ENCODE results near the gene KRT83. TPM values are rescaled to one million over a fixed set of nuclear protein-coding genes. Genes with fewer than 3 reads are reported as not detected.

Gene KRT83
- total and polyA plus RNA-seq, 2 of the 13 experiments (the other 11 are each of a cell fraction or from before 2014, with no cell fraction given), result not detected

GRCh38 chr12:52344111-52344510, 22.9 kb upstream of the KRT83 start (continued):
- TF ChIP-seq ZNF160 (CRISPR knock-in tag; IDR thresholded peaks at IDR 0.05) (no peak), ZMYM3 (CRISPR knock-in tag; IDR thresholded peaks at IDR 0.05) (no peak), ZNF337 (CRISPR knock-in tag; IDR thresholded peaks at IDR 0.05; ENCODE audit: borderline replicate concordance, low read depth) (no peak), ZSCAN31 (CRISPR knock-in tag; IDR thresholded peaks at IDR 0.05; ENCODE audit: low read depth) (no peak), ZNF230 (CRISPR knock-in tag; IDR thresholded peaks at IDR 0.05) (no peak), STAT5B (CRISPR knock-in tag; IDR thresholded peaks at IDR 0.05) (no peak), NFKBIZ (CRISPR knock-in tag; IDR thresholded peaks at IDR 0.05) (no peak)

- in situ Hi-C loops (cut with HindIII; ENCODE audit: extremely low pct_ligation_motif_present, low pct_unique_long_range_greater_than_20kb), result no loop called here
- no peak overlapping the region for H2AFZ ChIP-seq (ENCODE audit: low read length)
- no peaks in the 10 kb centered on the region for H3K9me3 ChIP-seq (ENCODE audit: low read length)
- FAIRE-seq, result no peak
- H3K27me3 ChIP-seq (ENCODE audit: control insufficient read depth in 1 of 2, insufficient read depth in 2 of 2, low read length in 2 of 2), result peaks cover 3 to 34% of the 10 kb centered on the region in 2 experiments; a peak in 4 of 5 replicates
- H3K4me3 ChIP-seq (replicated peaks in 1 of 3; ENCODE audit: insufficient read depth in 1 of 3, low read depth in 2 of 3, low read length in 3 of 3), result no peak overlapping the region
- no peak for DNase-seq (ENCODE audit: low spot score)
- CTCF ChIA-PET (ENCODE audit: low intra/inter-chr PET ratio, low total read pairs), result no interaction called here
- intact Hi-C loops (cut with micrococcal nuclease; ENCODE audit: unreplicated experiment), result no loop called here
- H3K4me2 ChIP-seq (ENCODE audit: low read depth, low read length), result no peak overlapping the region
- H3K9ac ChIP-seq (ENCODE audit: insufficient read depth, low read depth, low read length), result no peak overlapping the region
- no peak overlapping the region for H3K27ac ChIP-seq (ENCODE audit: extremely low read length, insufficient read depth, low read length)
- no peaks in the 10 kb centered on the region for H4K20me1 ChIP-seq (ENCODE audit: insufficient read depth, low read length)
- no peak for ATAC-seq
- H3K79me2 ChIP-seq (ENCODE audit: insufficient read depth, low read length), result no peaks in the 10 kb centered on the region
- POLR2A ChIA-PET, result no interaction called here
- 71% methylated on average over 2 of the region's 2 CpGs for WGBS (ENCODE audit: low lambda C conversion rate)
- H3K4me1 ChIP-seq (ENCODE audit: insufficient read depth, low read length), result peaks cover 10% of the 10 kb centered on the region
- no TSS peak for BruUV-seq (replicated peaks)
- H3K36me3 ChIP-seq (replicated peaks in 1 of 2; ENCODE audit: control insufficient read depth in 1 of 2, insufficient read depth in 2 of 2, low read length in 2 of 2), result no peaks in the 10 kb centered on the region
- TF ChIP-seq NR2C2 (CRISPR knock-in tag; IDR thresholded peaks at IDR 0.05; ENCODE audit: borderline replicate concordance), result no peak
- no peak for TF ChIP-seq ZNF180 (CRISPR knock-in tag; IDR thresholded peaks at IDR 0.05; ENCODE audit: borderline replicate concordance, low read depth)
- no peak for TF ChIP-seq THAP8 (CRISPR knock-in tag; IDR thresholded peaks at IDR 0.05; ENCODE audit: borderline replicate concordance)
- TF ChIP-seq U2AF1 (optimal IDR thresholded peaks at IDR 0.05; ENCODE audit: low read depth, low read length), result no peak
- TF ChIP-seq ADNP (CRISPR knock-in tag; IDR thresholded peaks at IDR 0.05), result no peak
- no peak for TF ChIP-seq DR1 (CRISPR knock-in tag; IDR thresholded peaks at IDR 0.05)
- TF ChIP-seq ZIK1 (CRISPR knock-in tag; IDR thresholded peaks at IDR 0.05; ENCODE audit: borderline replicate concordance, low read depth), result no peak
- no peak for TF ChIP-seq ZNF839 (CRISPR knock-in tag; IDR thresholded peaks at IDR 0.05; ENCODE audit: borderline replicate concordance)
- no peak for TF ChIP-seq TRAFD1 (CRISPR knock-in tag; IDR thresholded peaks at IDR 0.05; ENCODE audit: borderline replicate concordance)
- TF ChIP-seq RERE (CRISPR knock-in tag; IDR thresholded peaks at IDR 0.05; ENCODE audit: low read depth), result no peak
Measured at GRCh38 chr12:52343550-52343949, 22.4 kb upstream of the KRT83 start.

All from HepG2 (cell line).